Gastrocnemius medialis (tissue), 4 donors: ENCODE measurements around the gene TFCP2L1. TPM values are rescaled to one million over a fixed set of nuclear protein-coding genes. Genes with fewer than 3 reads are reported as not detected.

ENCODE experiments used
- ATAC-seq, 2 donors: fragments of 150-250 bp; one replicate each; pipeline ENCODE4 v1.9.1; 2016
- DNase-seq, 2 donors: peaks; one replicate each; pipeline ENCODE4 v3.0.0-alpha.2; 2019
- H3K27ac ChIP-seq, 4 donors: fragments of 200-600 bp; sonication (generic); 1 replicate in 1 of 4; 2 replicates in 3 of 4; pipeline ENCODE4 v1.5.1; 2016 to 2018; ENCODE audit warnings: mild to moderate bottlenecking in 2 of 4, moderate library complexity in 1 of 4
- H3K27me3 ChIP-seq, 3 donors: fragments of 200-600 bp; sonication (generic) in 2 of 3; 1 replicate in 1 of 3; 2 replicates in 2 of 3; pipeline versions ENCODE4 v1.5.1 to v1.6.0; 2016 to 2019; ENCODE audit warnings: mild to moderate bottlenecking in 1 of 3, moderate library complexity in 1 of 3
- H3K36me3 ChIP-seq, 2 donors: fragments of 200-600 bp; sonication (generic) in 1 of 2; one replicate each; pipeline ENCODE4 v1.5.1; 2017 to 2018
- H3K4me1 ChIP-seq, 2 donors: fragments of 200-600 bp; sonication (generic) in 1 of 2; one replicate each; pipeline ENCODE4 v1.5.1; 2016 to 2017; ENCODE audit warnings: mild to moderate bottlenecking in 2 of 2
- H3K4me3 ChIP-seq, 4 donors: fragments of 200-600 bp; sonication (generic) in 3 of 4; 1 replicate in 1 of 4; 2 replicates in 3 of 4; pipeline ENCODE4 v1.5.1; 2016 to 2019; ENCODE audit warnings: mild to moderate bottlenecking in 2 of 4
- H3K9me3 ChIP-seq, 3 donors: fragments of 200-600 bp; sonication (generic) in 2 of 3; 1 replicate in 1 of 3; 2 replicates in 2 of 3; pipeline ENCODE4 v1.5.1; 2016 to 2019
- CTCF ChIP-seq, 5 experiments: fragments of 450-650 bp in 3 of 5; fragments of 200-600 bp in 2 of 5; sonication (generic) in 2 of 5; IDR thresholded peaks in 4 of 5; conservative IDR thresholded peaks in 1 of 5; 1 replicate in 4 of 5; 2 replicates in 1 of 5; pipeline ENCODE4 v1.5.1; 2016 to 2019; ENCODE audit warnings: antibody characterized with exemption in 5 of 5, mild to moderate bottlenecking in 3 of 5, moderate library complexity in 3 of 5
- POLR2A ChIP-seq, 2 donors: fragments of 450-650 bp; IDR thresholded peaks; one replicate each; pipeline ENCODE4 v1.6.1; 2017; ENCODE audit warnings: antibody characterized with exemption in 2 of 2, mild to moderate bottlenecking in 2 of 2, moderate library complexity in 2 of 2
- in situ Hi-C, 4 donors: fragments of 200-750 bp; cut with MboI; loops; one replicate each; pipeline versions ENCODE4 v1.15.0 to v1.8.0; 2017; ENCODE audit warnings: low sequenced_read_pairs in 4 of 4
- intact Hi-C: fragments of 100-400 bp; cut with DNase I; formaldehyde crosslinking; loops from one replicate; pipeline ENCODE4 v1.15.1; 2023; ENCODE audit warnings: low total_unique reads
- total RNA-seq, 4 donors: library from RNA; depleted of rRNA; stranded (reverse); fragments of >200 nt; gene quantifications; one replicate each; pipeline versions ENCODE4 v1.1.0 to v1.2.3, GENCODE V29; 2016

Gene TFCP2L1
- total RNA-seq, 4 donors from 2014 or later: 1.2 to 3.2 (median 1.8) TPM

- H3K27me3 ChIP-seq: no peaks in the 10 kb centered on the region
- no peak overlapping the region for H3K27ac ChIP-seq
- TF ChIP-seq POLR2A (IDR thresholded peaks at IDR 0.05) (no peak), CTCF (IDR thresholded peaks at IDR 0.05 in 4 of 5, conservative IDR thresholded peaks at IDR 0.05 in 1 of 5) (no peak)
- intact Hi-C loops: no loop called here
- H3K4me3 ChIP-seq: no peak overlapping the region
- no peaks in the 10 kb centered on the region for H3K9me3 ChIP-seq
- H3K4me1 ChIP-seq: no peaks in the 10 kb centered on the region
- DNase-seq: no peak
- no peaks in the 10 kb centered on the region for H3K36me3 ChIP-seq
- in situ Hi-C loops: no loop called here
- ATAC-seq: no peak
Observed at GRCh38 chr2:121245120-121245820, 39.7 kb downstream of the TFCP2L1 start.

GRCh38 chr2:121244616-121245015, 40.4 kb downstream of the TFCP2L1 start:
- in situ Hi-C loops: no loop called here
- no peaks in the 10 kb centered on the region for H3K9me3 ChIP-seq
- H3K4me1 ChIP-seq: no peaks in the 10 kb centered on the region
- intact Hi-C loops: no loop called here
- H3K27ac ChIP-seq: no peak overlapping the region
- no peak overlapping the region for H3K4me3 ChIP-seq
- TF ChIP-seq CTCF (IDR thresholded peaks at IDR 0.05 in 4 of 5, conservative IDR thresholded peaks at IDR 0.05 in 1 of 5): no peak
- no peak for TF ChIP-seq POLR2A (IDR thresholded peaks at IDR 0.05)
- no peaks in the 10 kb centered on the region for H3K27me3 ChIP-seq
- H3K36me3 ChIP-seq: no peaks in the 10 kb centered on the region
- DNase-seq (no peak), ATAC-seq (no peak)

- no peaks in the 10 kb centered on the region for H3K4me1 ChIP-seq
- H3K36me3 ChIP-seq: no peaks in the 10 kb centered on the region
- no peaks in the 10 kb centered on the region for H3K27me3 ChIP-seq
- intact Hi-C loops (no loop called here), in situ Hi-C loops (no loop called here)
- H3K27ac ChIP-seq: no peak overlapping the region
- H3K4me3 ChIP-seq: no peak overlapping the region
- DNase-seq: no peak
- TF ChIP-seq POLR2A (IDR thresholded peaks at IDR 0.05): no peak
- TF ChIP-seq CTCF (IDR thresholded peaks at IDR 0.05 in 4 of 5, conservative IDR thresholded peaks at IDR 0.05 in 1 of 5): no peak
- H3K9me3 ChIP-seq: no peaks in the 10 kb centered on the region
- ATAC-seq: no peak
Observed at GRCh38 chr2:121243821-121244460, 41.1 kb downstream of the TFCP2L1 start.

GRCh38 chr2:121242976-121243375, 42.0 kb downstream of the TFCP2L1 start:
- DNase-seq: no peak
- intact Hi-C loops (no loop called here), in situ Hi-C loops (no loop called here)
- Histone ChIP-seq H3K27me3 (no peaks in the 10 kb centered on the region), H3K9me3 (no peaks in the 10 kb centered on the region), H3K27ac (no peak overlapping the region), H3K4me1 (no peaks in the 10 kb centered on the region), H3K4me3 (no peak overlapping the region), H3K36me3 (no peaks in the 10 kb centered on the region)
- TF ChIP-seq CTCF (IDR thresholded peaks at IDR 0.05 in 4 of 5, conservative IDR thresholded peaks at IDR 0.05 in 1 of 5) (no peak), POLR2A (IDR thresholded peaks at IDR 0.05) (no peak)
- ATAC-seq: no peak
